GM20000 (cell line): ENCODE results near the gene IKZF4.
A peak's percentile ranks its signal among the peaks of the same experiment; 100 is the strongest.

Experiments used
- DNase-seq: peaks from one replicate; pipeline ENCODE4 v3.0.0; 2012; ENCODE audit warnings: low spot score
- CTCF ChIP-seq: IDR thresholded peaks from 2 replicates; pipeline ENCODE4 v1.5.1; 2012; ENCODE audit warnings: mild to moderate bottlenecking, control low read depth; ENCODE audit errors: extremely low read depth, missing control alignments

The IKZF4 gene

GRCh38 chr12:56018356-56018755 is 2.5 kb upstream of the IKZF4 start:
- TF ChIP-seq CTCF = no peak
- no peak for DNase-seq

- DNase-seq = no peak
- no peak for TF ChIP-seq CTCF
These were observed 1.1 kb downstream of the IKZF4 start for GRCh38 chr12:56021889-56022497.

GRCh38 chr12:56028511-56029165 is 7.8 kb downstream of the IKZF4 start:
- TF ChIP-seq CTCF = no peak
- DNase-seq = no peak

GRCh38 chr12:56029166-56029519 is 8.3 kb downstream of the IKZF4 start:
- DNase-seq = no peak
- TF ChIP-seq CTCF = no peak

- DNase-seq = peak; percentile 59
These were observed 8.9 kb downstream of the IKZF4 start for GRCh38 chr12:56029666-56030293.

GRCh38 chr12:56031987-56032386 is 11.1 kb downstream of the IKZF4 start:
- DNase-seq = no peak

More at GRCh38 chr12:56029666-56030293, 8.9 kb downstream of the IKZF4 start:
- peak; percentile 65 for TF ChIP-seq CTCF

More at GRCh38 chr12:56031987-56032386, 11.1 kb downstream of the IKZF4 start:
- TF ChIP-seq CTCF = no peak
